Measurements from ENCODE around the gene ZNF581.

Gene ZNF581

GRCh38 chr19:55643003-55643886 lies at the start of gene ZNF581:
ZNF581 (plus strand) TSS chr19:55643649; CDS start chr19:55644572, 923 bp downstream.
- H3K9me3 Mint-ChIP-seq = no peaks in the 10 kb centered on the region
- H3K36me3 Mint-ChIP-seq (ENCODE audit: insufficient read depth) = peaks cover 31% of the 10 kb centered on the region
- peak within 1 kb of the TSS; percentile 90 for H3K4me3 Mint-ChIP-seq

GRCh38 chr19:55594996-55595545 lies 48.4 kb upstream of the ZNF581 start:
- DNase-seq (ENCODE audit: low spot score in 2 of 2) = no peak
- peak overlapping the region; percentile 71 for H3K27ac Mint-ChIP-seq (ENCODE audit: low read depth)
- ATAC-seq (replicated peaks; ENCODE audit: extremely low read depth, poor library complexity, severe bottlenecking) = no peak
- H3K27me3 Mint-ChIP-seq = no peaks in the 10 kb centered on the region
- H3K9me3 Mint-ChIP-seq = no peaks in the 10 kb centered on the region
- H3K4me3 Mint-ChIP-seq = no peak overlapping the region
- peaks cover 11% of the 10 kb centered on the region for H3K4me1 Mint-ChIP-seq
- H3K36me3 Mint-ChIP-seq (ENCODE audit: insufficient read depth) = peaks cover 11% of the 10 kb centered on the region

More at GRCh38 chr19:55643003-55643886, at the start of gene ZNF581:
- ATAC-seq (replicated peaks; ENCODE audit: extremely low read depth, poor library complexity, severe bottlenecking) = peak; percentile 50
- Mint-ChIP-seq H3K27me3 (no peaks in the 10 kb centered on the region), H3K4me1 (peaks cover 50% of the 10 kb centered on the region), H3K27ac (ENCODE audit: low read depth) (peak within 1 kb of the TSS; percentile 84)
- peak; percentile 66 for DNase-seq (ENCODE audit: low spot score in 2 of 2)

- H3K9me3 Mint-ChIP-seq = no peaks in the 10 kb centered on the region
- peaks cover 11% of the 10 kb centered on the region for H3K36me3 Mint-ChIP-seq (ENCODE audit: insufficient read depth)
- H3K27me3 Mint-ChIP-seq = no peaks in the 10 kb centered on the region
- H3K27ac Mint-ChIP-seq (ENCODE audit: low read depth) = no peak overlapping the region
- H3K4me1 Mint-ChIP-seq = peaks cover 14% of the 10 kb centered on the region
- no peak overlapping the region for H3K4me3 Mint-ChIP-seq
- DNase-seq (ENCODE audit: low spot score in 2 of 2) (no peak), ATAC-seq (replicated peaks; ENCODE audit: extremely low read depth, poor library complexity, severe bottlenecking) (no peak)
Measured at GRCh38 chr19:55596304-55596703, 47.1 kb upstream of the ZNF581 start.

- DNase-seq (ENCODE audit: low spot score in 2 of 2) = no peak
- peaks cover 11% of the 10 kb centered on the region for H3K36me3 Mint-ChIP-seq (ENCODE audit: insufficient read depth)
- no peaks in the 10 kb centered on the region for H3K9me3 Mint-ChIP-seq
- no peak for ATAC-seq (replicated peaks; ENCODE audit: extremely low read depth, poor library complexity, severe bottlenecking)
- H3K4me1 Mint-ChIP-seq = peaks cover 21% of the 10 kb centered on the region
- H3K4me3 Mint-ChIP-seq = no peak overlapping the region
- no peaks in the 10 kb centered on the region for H3K27me3 Mint-ChIP-seq
- no peak overlapping the region for H3K27ac Mint-ChIP-seq (ENCODE audit: low read depth)
Measured at GRCh38 chr19:55597501-55597921, 45.9 kb upstream of the ZNF581 start.

- Mint-ChIP-seq H3K27ac (ENCODE audit: low read depth) (no peak overlapping the region), H3K27me3 (no peaks in the 10 kb centered on the region), H3K36me3 (ENCODE audit: insufficient read depth) (peaks cover 11% of the 10 kb centered on the region), H3K4me1 (peaks cover 21% of the 10 kb centered on the region), H3K9me3 (no peaks in the 10 kb centered on the region), H3K4me3 (no peak overlapping the region)
- no peak for ATAC-seq (replicated peaks; ENCODE audit: extremely low read depth, poor library complexity, severe bottlenecking)
- DNase-seq (ENCODE audit: low spot score in 2 of 2) = no peak
Measured at GRCh38 chr19:55598034-55598433, 45.4 kb upstream of the ZNF581 start.

- H3K4me1 Mint-ChIP-seq = peaks cover 26% of the 10 kb centered on the region
Measured at GRCh38 chr19:55598719-55599467, 44.6 kb upstream of the ZNF581 start.

GRCh38 chr19:55599468-55599841 lies 44.0 kb upstream of the ZNF581 start, which contains the start of gene FIZ1:
FIZ1 (minus strand) TSS chr19:55599517; CDS start chr19:55597865, 1,652 bp downstream.
- Mint-ChIP-seq H3K36me3 (ENCODE audit: insufficient read depth) (peaks cover 11% of the 10 kb centered on the region), H3K4me1 (peaks cover 28% of the 10 kb centered on the region), H3K9me3 (no peaks in the 10 kb centered on the region), H3K27me3 (no peaks in the 10 kb centered on the region), H3K4me3 (peak within 1 kb of the TSS; percentile 94), H3K27ac (ENCODE audit: low read depth) (peak within 1 kb of the TSS; percentile 91)
- peak; percentile 90 to 94 for DNase-seq (ENCODE audit: low spot score in 2 of 2)
- ATAC-seq (replicated peaks; ENCODE audit: extremely low read depth, poor library complexity, severe bottlenecking) = peak; percentile 83

More at GRCh38 chr19:55598719-55599467, 44.6 kb upstream of the ZNF581 start:
- Mint-ChIP-seq H3K9me3 (no peaks in the 10 kb centered on the region), H3K4me3 (peak overlapping the region; percentile 94), H3K27me3 (no peaks in the 10 kb centered on the region), H3K27ac (ENCODE audit: low read depth) (peak overlapping the region; percentile 91), H3K36me3 (ENCODE audit: insufficient read depth) (peaks cover 11% of the 10 kb centered on the region)
- DNase-seq (ENCODE audit: low spot score in 2 of 2) = peak; percentile 97 to 99
- peak; percentile 54 for ATAC-seq (replicated peaks; ENCODE audit: extremely low read depth, poor library complexity, severe bottlenecking)

- peaks cover 34% of the 10 kb centered on the region for H3K4me1 Mint-ChIP-seq
- peak; percentile 73 for ATAC-seq (replicated peaks; ENCODE audit: extremely low read depth, poor library complexity, severe bottlenecking)
- peaks cover 10% of the 10 kb centered on the region for H3K36me3 Mint-ChIP-seq (ENCODE audit: insufficient read depth)
- DNase-seq (ENCODE audit: low spot score in 2 of 2) = peak; percentile 75 to 85
- H3K27me3 Mint-ChIP-seq = no peaks in the 10 kb centered on the region
- H3K27ac Mint-ChIP-seq (ENCODE audit: low read depth) = peak within 1 kb of the TSS; percentile 91
- no peaks in the 10 kb centered on the region for H3K9me3 Mint-ChIP-seq
- H3K4me3 Mint-ChIP-seq = peak within 1 kb of the TSS; percentile 94
Measured at GRCh38 chr19:55599842-55600661, 43.4 kb upstream of the ZNF581 start, which contains the start of gene ZNF524. ZNF524 (plus strand) TSS chr19:55600288; CDS start chr19:55602113, 1,825 bp downstream.

- no peaks in the 10 kb centered on the region for H3K9me3 Mint-ChIP-seq
- H3K27ac Mint-ChIP-seq (ENCODE audit: low read depth) = peak overlapping the region; percentile 29
Measured at GRCh38 chr19:55600662-55601028, 42.8 kb upstream of the ZNF581 start.

GRCh38 chr19:55601084-55601483 lies 42.4 kb upstream of the ZNF581 start:
- Mint-ChIP-seq H3K36me3 (ENCODE audit: insufficient read depth) (peaks cover 13% of the 10 kb centered on the region), H3K4me3 (peak overlapping the region; percentile 94), H3K27ac (ENCODE audit: low read depth) (peak overlapping the region; percentile 29), H3K9me3 (no peaks in the 10 kb centered on the region), H3K27me3 (no peaks in the 10 kb centered on the region), H3K4me1 (peaks cover 40% of the 10 kb centered on the region)
- DNase-seq (ENCODE audit: low spot score in 2 of 2) (no peak), ATAC-seq (replicated peaks; ENCODE audit: extremely low read depth, poor library complexity, severe bottlenecking) (no peak)

More at GRCh38 chr19:55600662-55601028, 42.8 kb upstream of the ZNF581 start:
- DNase-seq (ENCODE audit: low spot score in 2 of 2) (no peak), ATAC-seq (replicated peaks; ENCODE audit: extremely low read depth, poor library complexity, severe bottlenecking) (no peak)
- Mint-ChIP-seq H3K27me3 (no peaks in the 10 kb centered on the region), H3K36me3 (ENCODE audit: insufficient read depth) (peaks cover 9% of the 10 kb centered on the region), H3K4me1 (peaks cover 36% of the 10 kb centered on the region), H3K4me3 (peak overlapping the region; percentile 94)

GRCh38 chr19:55602104-55603001 lies 41.1 kb upstream of the ZNF581 start:
- no peak overlapping the region for H3K27ac Mint-ChIP-seq (ENCODE audit: low read depth)

More at GRCh38 chr19:55602104-55603001, 41.1 kb upstream of the ZNF581 start:
- DNase-seq (ENCODE audit: low spot score in 2 of 2) (no peak), ATAC-seq (replicated peaks; ENCODE audit: extremely low read depth, poor library complexity, severe bottlenecking) (no peak)
- Mint-ChIP-seq H3K9me3 (no peaks in the 10 kb centered on the region), H3K27me3 (no peaks in the 10 kb centered on the region), H3K36me3 (ENCODE audit: insufficient read depth) (peaks cover 14% of the 10 kb centered on the region), H3K4me3 (peak overlapping the region; percentile 94), H3K4me1 (peaks cover 53% of the 10 kb centered on the region)

All from central memory CD8-positive, alpha-beta T cell (primary cell).